ENCODE data around the gene SOD2. TPM values are rescaled to one million over a fixed set of nuclear protein-coding genes. Genes with fewer than 3 reads are reported as not detected.

SOD2 gene
- total and polyA plus RNA-seq, 2 of the 13 experiments (the other 11 are each of a cell fraction or from before 2014, with no cell fraction given), result 304 to 309 TPM

GRCh38 chr6:159723259-159723658, 30.2 kb upstream of the SOD2 start:
- DNase-seq (ENCODE audit: low spot score), result no peak
- no peak overlapping the region for H3K4me2 ChIP-seq (ENCODE audit: low read depth, low read length)
- H3K27me3 ChIP-seq (ENCODE audit: control insufficient read depth in 1 of 2, insufficient read depth in 2 of 2, low read length in 2 of 2), result no peaks in the 10 kb centered on the region; a peak in 1 of 5 replicates
- peaks cover 55% of the 10 kb centered on the region for H3K79me2 ChIP-seq (ENCODE audit: insufficient read depth, low read length)
- H4K20me1 ChIP-seq (ENCODE audit: insufficient read depth, low read length), result peaks cover 9% of the 10 kb centered on the region
- no peak overlapping the region for H3K9ac ChIP-seq (ENCODE audit: insufficient read depth, low read depth, low read length)
- no peak overlapping the region for H2AFZ ChIP-seq (ENCODE audit: low read length)
- no TSS peak for BruUV-seq (replicated peaks)
- no peak overlapping the region for H3K27ac ChIP-seq (ENCODE audit: extremely low read length, insufficient read depth, low read length)
- no peak for ATAC-seq
- H3K4me1 ChIP-seq (ENCODE audit: insufficient read depth, low read length), result peaks cover 30% of the 10 kb centered on the region
- no peak for TF ChIP-seq SNAPC4 (CRISPR knock-in tag; IDR thresholded peaks at IDR 0.05)
- TF ChIP-seq ZNF891 (CRISPR knock-in tag; IDR thresholded peaks at IDR 0.05), result no peak
- no peak for TF ChIP-seq ZBTB8A (CRISPR knock-in tag; IDR thresholded peaks at IDR 0.05; ENCODE audit: borderline replicate concordance, low read depth)
- TF ChIP-seq RBM22 (optimal IDR thresholded peaks at IDR 0.05; ENCODE audit: low read length), result peak; percentile 76
- TF ChIP-seq GTF2F1 (IDR thresholded peaks at IDR 0.05; ENCODE audit: low read length), result no peak
- TF ChIP-seq ZNF556 (CRISPR knock-in tag; IDR thresholded peaks at IDR 0.05; ENCODE audit: borderline replicate concordance), result 0 out of 2 replicates have a peak, but pooled peaks have one; percentile 30
- TF ChIP-seq HIC2 (CRISPR knock-in tag; IDR thresholded peaks at IDR 0.05; ENCODE audit: low read depth), result no peak
- no peak for TF ChIP-seq PITX1 (CRISPR knock-in tag; IDR thresholded peaks at IDR 0.05)
- peak; percentile 75; the same call in 1 of the 2 replicates for TF ChIP-seq ZNF605 (CRISPR knock-in tag; IDR thresholded peaks at IDR 0.05)
- TF ChIP-seq BCL6 (CRISPR knock-in tag; IDR thresholded peaks at IDR 0.05), result no peak
- no peak for TF ChIP-seq PLRG1 (conservative IDR thresholded peaks at IDR 0.05)
- no peak for TF ChIP-seq ZNF503 (CRISPR knock-in tag; IDR thresholded peaks at IDR 0.05)
- TF ChIP-seq POLR2G (IDR thresholded peaks at IDR 0.05; ENCODE audit: low read depth, low read length), result peak; percentile 31; the same call in 1 of the 2 replicates
- TF ChIP-seq POLR2A (IDR thresholded peaks at IDR 0.05; ENCODE audit: insufficient read depth in 1 of 2, low read depth in 2 of 2, low read length in 2 of 2), result 0 out of 4 replicates have a peak, but pooled peaks of 1 of the 2 experiments have one; percentile 24
- H3K9me3 ChIP-seq (ENCODE audit: low read length), result no peaks in the 10 kb centered on the region
- CTCF ChIA-PET (ENCODE audit: low intra/inter-chr PET ratio, low total read pairs), result no interaction called here
- POLR2A ChIA-PET, result interaction anchor here (1.9 to 13.1 kb wide), 4 partner anchors 21 to 67 kb away, joined by 5 to 175 read pairs (median 154); partner anchors contain the start of genes ACAT2, MRPL18, SOD2 and TCP1
- no peak overlapping the region for H3K4me3 ChIP-seq (replicated peaks in 1 of 3; ENCODE audit: insufficient read depth in 1 of 3, low read depth in 2 of 3, low read length in 3 of 3)
- intact Hi-C loops (cut with micrococcal nuclease; ENCODE audit: unreplicated experiment), result no loop called here
- in situ Hi-C loops (cut with HindIII; ENCODE audit: extremely low pct_ligation_motif_present, low pct_unique_long_range_greater_than_20kb), result no loop called here
- WGBS (ENCODE audit: low lambda C conversion rate), result 95% methylated on average over 2 of the region's 2 CpGs
- H3K36me3 ChIP-seq (replicated peaks in 1 of 2; ENCODE audit: control insufficient read depth in 1 of 2, insufficient read depth in 2 of 2, low read length in 2 of 2), result no peaks in the 10 kb centered on the region
- no peak for FAIRE-seq
